DMS53 treated with DMSO at 0.1 percent for 48 hours (cell line): ENCODE results near the gene CNIH3.

Experiments used
- DNase-seq: peaks from one replicate; lab custom pipeline; 2025; ENCODE audit not compliant: unreplicated experiment; lab: John Stamatoyannopoulos, UW

Gene CNIH3

DNA sequence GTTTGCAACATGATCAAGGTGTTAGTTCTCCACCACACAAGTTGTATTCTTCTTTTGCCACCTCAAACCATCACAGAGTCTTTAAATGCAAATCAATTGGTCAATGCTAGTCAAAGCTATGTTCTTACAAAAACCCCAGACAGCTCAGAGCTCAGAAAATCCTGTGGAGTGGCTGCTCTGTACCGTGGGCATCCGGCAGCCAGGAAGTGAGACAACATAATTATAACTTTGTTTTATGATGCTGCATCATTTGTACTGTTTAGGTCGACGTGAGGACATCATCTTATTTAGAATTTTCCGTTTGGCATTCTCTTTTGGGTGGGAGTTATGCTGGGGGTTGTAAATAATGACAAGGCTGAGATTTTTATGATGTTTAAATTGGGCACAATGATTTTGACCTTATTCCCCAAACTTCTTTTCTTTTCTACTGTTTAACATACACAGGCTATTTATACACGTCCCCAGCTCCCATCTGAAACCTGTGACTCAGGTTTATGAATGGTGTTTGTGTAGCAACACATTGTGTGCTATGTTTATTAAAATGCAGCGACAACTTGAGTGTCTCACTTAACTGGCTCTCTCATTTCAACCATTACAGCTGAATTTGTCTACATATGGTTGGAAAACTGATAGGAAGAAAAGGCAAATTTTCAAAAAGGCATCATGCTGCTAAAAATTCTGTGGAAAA lies 124.0 kb downstream of the CNIH3 start:
- DNase-seq = no peak

DNA sequence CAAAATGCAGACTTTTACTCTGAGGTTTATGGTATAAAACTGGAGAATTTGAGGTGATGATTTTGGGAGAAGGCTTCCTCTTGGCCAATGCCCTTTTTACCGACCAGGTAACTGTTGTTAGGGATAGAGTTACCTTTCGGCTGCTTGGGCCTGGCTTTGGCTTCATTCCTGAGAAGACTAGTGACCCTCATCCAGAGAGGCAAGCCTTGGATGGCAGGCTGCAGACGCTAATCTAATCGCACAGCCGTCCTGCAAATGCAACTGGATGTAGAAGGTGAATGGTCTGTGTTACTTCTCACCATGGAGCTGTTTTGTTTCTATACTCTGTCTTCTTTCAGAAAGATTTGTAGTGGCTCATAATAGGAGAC lies 124.6 kb downstream of the CNIH3 start:
- DNase-seq = no peak

DNA sequence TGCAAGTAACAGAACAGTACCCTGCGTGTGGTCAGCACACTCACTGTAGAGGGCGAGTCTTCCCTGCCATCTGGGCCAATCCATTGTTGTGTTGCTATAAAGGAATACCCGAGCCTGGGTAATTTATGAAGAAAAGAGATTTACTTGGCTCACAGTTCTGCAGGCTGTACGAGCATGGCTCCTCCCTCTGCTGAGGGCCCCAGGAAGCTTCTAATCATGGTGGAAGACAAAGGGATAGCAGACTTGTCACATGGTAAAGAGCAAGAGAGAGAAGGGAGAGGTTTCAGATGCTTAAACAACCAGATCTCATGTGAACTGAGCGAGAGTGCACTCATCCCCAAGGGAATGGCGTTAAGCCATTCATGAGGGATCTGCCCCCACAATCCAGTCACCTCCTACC lies 126.2 kb downstream of the CNIH3 start:
- DNase-seq = no peak

DNA sequence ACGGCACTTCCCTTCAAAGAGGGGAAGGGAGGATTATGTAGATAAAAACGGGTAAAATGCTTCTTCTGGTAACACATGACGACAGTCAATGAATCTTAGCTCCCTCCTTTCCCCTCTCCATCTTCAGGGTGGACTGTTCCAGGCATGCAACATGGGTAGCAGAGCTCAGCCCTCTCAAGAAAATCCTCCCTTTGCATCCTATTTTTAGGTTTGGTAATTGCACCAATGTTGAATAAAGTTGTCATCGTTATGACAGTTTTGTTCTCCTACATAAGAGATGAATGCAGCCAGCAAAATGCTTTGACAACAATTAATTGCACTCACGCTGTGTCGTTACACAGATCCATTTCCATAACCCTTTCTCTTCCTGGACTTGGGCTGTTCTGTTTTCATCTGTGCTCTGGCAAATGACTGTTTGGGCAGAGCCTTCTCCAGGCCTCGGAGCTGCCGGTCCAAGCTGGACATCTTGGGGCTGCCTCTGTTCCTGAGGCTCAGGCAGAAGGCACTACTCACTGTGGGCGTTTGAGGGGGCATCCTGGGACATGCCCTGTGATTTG lies 127.6 kb downstream of the CNIH3 start:
- no peak for DNase-seq

DNA sequence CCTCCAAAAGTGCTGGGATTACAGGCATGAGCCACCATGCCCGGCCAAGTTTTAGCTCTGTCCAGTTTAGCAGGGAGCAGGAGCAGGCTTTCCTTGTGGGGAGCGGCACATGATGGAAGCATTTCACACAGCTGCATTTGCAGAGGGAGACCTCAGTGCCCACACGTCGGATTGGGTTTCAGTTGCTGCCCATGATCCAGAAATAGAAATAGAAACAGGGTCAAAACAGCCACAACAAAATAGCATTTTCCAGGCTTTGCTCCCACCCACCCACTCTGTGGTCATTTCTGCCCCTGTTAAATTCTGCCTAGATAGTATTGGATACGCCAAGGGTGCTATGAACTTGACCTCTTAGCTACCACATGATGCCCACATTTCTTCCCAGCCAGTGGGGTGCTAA lies 128.4 kb downstream of the CNIH3 start:
- DNase-seq = no peak

DNA sequence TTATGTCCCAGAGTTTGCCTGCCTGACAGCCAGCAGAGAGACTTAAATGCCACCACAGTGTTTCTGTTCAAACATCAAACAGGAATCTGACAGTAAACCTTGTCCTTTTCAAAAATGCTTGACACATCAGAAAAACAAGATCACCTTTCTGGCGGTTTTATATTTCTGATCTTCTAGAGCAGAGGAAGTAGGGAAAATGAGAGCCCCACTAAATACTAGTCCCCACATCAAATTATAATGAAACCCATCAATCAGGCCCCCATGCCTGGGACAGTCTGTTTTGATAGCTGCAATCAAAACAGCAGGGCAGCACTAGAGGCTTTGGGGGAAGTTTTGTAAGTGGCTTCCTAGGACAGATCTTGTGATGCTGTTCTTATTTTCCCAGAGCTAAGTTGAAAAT lies 129.3 kb downstream of the CNIH3 start:
- no peak for DNase-seq

DNA sequence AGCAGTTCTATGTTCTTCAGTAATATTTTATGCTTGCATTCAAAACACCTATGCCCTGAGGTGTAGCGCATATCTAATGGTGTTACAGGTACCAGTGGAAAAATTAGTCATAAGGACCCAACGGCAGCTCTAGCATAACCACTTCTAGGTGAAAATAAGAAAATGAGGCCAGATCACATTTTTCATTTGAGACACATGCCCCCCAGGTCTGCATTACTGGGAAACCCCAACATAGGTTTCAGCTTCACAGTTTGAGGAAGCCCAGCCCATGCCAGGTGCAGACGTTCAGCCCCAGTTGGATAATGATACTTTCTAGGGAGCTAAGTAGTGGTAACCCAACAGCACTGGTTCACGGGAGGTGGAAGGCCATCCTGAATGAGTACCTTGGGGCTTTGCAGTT lies 129.8 kb downstream of the CNIH3 start:
- no peak for DNase-seq

DNA sequence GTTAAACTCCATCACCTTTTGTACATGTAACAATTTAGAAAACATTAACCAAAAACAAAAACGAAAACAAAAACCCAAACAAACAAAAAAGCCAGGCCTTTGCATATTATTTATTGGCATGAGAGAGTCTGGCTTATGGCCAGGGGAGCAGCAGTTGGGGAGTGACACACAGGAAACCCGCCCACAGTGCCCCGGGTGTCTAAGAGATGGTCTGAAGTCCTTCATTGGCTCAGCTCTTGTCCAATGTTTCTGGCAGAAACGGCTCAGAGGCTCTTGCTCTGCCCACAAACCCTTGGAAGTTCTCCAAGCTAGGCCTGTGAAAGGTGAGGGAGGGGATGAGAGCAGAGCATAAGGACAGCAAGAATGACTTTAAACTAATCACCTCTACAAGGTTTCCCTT lies 131.5 kb downstream of the CNIH3 start:
- no peak for DNase-seq

DNA sequence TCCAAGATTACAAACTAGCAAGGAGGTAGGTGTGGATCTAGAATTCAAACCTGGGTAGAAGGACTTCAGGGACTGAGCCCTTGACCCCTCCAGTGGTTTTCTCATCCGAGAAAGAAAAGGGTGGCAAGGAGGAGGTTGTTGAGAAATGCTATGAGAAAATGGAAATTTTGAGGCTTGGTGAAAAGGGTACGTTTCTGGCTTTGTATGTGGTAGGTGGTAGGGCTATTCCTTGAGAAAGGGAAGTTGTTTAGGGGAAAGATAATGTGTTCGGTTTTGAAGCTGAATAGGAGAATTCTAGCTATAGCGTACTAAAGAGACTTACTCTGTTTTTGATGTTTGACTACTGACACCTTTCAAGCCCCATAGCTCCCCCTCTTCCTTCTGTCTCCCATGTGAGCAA lies 133.8 kb downstream of the CNIH3 start:
- DNase-seq = no peak

DNA sequence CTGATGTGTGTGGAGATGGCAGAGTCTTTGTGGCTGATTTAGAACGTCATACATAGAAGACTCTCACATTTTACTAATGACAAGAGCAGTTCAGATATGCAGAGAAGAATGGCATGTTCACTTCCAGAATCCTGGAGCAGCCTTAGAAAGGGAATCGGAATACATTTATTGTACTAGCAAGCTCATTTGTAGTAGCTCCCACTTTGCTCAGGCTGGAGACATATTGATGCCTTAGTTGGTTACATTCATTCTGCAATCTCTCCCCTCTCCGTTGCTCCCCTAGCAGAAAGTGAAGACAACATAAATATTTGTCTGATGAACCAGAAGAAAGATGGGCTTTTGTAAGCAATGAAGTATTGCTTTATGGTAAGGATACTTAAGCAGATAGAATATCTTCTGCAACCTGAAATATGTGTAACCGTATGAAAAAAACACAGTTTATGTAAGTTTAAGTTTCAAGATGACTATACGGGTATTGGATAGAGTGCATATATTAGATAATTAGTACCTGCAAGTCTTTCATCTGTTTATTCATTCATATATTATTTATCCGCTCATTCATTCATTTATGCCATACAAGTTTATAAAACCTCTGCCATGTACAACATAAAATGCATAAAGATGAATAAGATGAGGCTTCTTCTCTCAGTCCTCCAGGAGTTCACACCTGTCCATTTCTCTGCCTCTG lies 135.7 kb downstream of the CNIH3 start:
- no peak for DNase-seq

DNA sequence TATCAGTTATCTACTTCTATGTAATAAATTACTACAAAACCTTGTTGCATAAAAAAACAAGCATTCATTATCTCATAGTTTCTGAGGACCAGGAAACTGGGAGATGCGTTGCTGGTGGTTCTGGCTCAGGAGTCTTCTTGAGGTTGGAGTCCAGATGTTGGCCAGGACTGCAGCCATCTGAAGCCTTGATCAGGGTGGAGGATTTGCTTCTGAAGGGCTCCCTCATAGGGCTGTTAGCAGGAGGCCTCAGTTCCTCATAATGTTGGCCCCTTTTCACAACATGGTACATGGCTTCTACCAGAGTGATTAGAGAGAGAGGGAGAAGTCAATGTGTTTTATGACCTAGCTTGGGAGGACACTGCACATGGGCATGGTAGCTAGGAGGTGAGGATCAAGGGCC lies 137.4 kb downstream of the CNIH3 start:
- no peak for DNase-seq

DNA sequence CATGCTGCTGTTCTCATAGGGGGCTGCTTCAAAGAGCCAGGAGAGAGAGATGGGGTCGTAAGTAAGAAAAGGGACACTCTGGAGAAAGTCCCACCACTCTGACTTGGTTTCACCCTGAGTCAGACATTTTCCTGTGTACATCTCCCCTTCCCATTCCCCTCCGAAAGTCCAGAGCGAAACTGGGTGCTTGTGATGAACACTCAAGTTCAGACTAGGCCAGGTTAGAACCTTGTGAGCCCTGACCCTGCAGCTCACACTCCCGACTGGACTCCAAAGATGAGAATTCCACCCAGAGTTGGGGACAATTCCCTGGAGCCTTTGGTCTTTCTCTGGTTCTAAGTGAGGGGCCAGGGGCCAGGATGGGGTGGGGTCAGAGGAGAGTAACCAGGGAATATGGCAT lies 139.5 kb downstream of the CNIH3 start:
- no peak for DNase-seq

DNA sequence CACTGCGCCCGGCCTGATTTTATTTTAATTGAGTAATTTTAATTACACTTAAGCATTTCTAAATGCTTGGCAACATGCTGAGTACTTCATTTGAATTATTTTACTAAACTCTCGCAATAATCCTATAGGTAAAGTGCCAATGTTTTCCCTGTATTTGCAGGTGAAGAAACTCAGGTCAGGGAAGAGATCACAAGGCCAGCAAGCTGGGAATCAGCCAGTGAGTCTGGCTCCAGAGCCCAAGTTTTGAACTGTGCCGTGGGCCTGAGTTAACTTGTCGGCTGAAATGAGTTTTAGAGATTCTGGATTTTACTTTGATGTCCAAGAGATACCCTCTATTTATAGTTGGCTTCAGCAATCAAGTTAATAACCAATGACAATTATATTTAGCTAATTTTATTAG lies 141.4 kb downstream of the CNIH3 start:
- DNase-seq = no peak

DNA sequence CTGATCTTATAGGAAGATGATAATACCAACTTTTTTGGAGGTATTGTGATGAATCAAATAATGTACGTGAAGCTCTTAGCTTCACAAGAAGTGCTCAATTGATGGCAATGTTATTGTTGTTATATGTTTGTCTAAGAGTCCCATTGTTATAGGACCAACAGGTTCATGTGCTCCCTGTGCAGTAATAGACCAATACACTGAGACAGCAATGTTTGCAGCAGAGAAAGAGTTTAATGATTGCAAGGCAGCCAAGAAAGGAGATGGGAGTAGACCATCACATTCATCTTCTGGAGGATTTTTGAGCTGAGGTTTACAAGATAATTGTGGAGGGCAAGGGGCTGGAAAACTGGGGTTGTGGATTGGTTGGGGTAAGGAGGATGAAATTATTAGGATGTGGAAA lies 143.0 kb downstream of the CNIH3 start:
- DNase-seq = no peak

DNA sequence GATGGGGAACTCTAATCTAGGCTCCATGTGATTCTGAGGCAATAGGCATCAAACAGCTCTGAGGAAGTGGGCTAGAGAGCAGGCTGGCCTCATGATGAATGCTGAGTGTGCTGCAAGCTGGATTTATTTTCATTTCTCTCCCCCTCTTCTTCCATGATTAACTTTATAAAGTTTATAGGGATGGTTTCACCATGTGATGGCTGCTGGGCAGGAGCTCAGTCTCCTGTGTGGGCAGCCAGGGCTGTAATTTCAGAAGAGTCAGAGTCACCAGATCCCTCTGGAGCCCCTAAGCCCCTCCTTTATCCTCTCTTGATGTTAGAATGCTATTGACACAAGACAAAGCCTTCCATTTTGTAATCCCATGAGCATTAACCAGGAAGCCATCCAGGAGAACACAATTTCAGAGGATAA lies 143.6 kb downstream of the CNIH3 start:
- DNase-seq = no peak

DNA sequence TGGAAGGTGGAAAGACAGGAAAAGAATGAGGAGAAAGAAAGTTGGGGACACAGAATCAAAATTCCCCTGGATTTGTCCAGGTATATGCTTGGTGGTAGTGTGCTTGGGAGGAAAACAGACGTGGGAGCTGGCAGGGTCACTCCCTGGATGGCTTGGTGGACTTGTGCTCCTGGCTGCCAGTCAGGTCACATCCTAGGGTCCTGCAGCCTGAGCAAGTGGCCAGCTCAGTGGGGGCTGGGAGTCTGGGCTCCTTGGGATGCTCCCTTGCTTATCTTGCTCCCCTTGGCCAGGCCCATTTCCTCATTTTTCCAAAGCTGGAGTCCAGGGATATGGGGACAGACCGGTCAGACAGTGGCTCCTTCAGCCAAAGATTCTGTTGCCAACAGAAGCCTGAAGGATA lies 144.0 kb downstream of the CNIH3 start:
- no peak for DNase-seq

DNA sequence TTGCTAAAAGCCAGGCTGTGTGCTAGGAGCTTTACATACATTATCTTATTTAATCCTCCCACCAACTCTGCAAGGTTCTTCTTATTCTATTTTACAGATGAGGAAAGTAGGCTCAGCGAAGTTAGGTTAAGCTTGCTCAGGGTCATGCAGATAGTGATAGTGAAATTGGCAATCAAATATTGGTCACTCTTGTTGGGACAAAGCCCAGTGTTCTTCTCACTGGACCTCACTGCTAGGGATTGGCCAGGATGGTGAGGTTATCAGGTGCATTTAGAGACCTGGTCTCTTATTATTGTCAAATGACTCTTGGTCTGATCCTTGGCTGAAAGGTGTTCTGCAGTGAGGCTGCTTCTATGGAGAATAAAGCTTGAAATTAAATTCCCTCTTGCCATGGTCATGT lies 145.1 kb downstream of the CNIH3 start:
- DNase-seq = no peak

DNA sequence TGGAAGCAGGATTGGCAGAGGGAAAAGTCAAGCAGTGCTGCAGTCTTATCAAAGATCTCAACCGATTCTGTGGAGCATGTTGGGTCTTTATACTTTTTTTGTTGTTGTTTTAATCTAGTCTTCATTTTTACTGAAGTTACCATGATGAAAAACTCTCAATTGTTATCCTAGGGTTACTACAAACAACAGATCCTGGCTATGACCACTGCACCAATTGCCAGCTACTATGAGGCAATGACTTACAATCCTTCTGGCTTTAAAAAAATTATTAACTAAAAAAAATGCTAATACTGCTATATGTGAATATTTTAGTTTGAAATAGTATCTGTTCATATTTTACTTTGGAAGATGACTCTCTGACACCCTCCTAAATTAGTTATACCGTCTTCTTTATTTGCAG lies 145.9 kb downstream of the CNIH3 start:
- DNase-seq = no peak

DNA sequence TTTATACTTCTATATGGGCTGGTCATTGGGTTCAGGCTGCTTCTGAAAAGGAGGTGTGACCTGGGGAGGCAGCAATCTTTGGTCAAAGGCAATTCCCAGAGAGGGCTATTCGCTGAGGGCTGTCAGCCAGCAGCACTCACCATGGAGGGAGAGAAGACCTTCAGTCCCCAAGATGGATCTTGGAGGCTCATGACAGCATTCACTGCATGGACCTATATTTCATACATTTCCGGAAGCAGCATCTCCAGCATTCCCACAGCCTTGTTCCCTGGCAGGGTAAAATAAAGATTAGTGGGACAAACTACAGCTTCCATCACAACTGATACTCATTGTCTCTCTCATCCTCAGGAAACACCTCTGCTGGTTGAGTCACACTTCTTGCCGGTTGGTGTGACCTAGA lies 146.6 kb downstream of the CNIH3 start:
- no peak for DNase-seq

DNA sequence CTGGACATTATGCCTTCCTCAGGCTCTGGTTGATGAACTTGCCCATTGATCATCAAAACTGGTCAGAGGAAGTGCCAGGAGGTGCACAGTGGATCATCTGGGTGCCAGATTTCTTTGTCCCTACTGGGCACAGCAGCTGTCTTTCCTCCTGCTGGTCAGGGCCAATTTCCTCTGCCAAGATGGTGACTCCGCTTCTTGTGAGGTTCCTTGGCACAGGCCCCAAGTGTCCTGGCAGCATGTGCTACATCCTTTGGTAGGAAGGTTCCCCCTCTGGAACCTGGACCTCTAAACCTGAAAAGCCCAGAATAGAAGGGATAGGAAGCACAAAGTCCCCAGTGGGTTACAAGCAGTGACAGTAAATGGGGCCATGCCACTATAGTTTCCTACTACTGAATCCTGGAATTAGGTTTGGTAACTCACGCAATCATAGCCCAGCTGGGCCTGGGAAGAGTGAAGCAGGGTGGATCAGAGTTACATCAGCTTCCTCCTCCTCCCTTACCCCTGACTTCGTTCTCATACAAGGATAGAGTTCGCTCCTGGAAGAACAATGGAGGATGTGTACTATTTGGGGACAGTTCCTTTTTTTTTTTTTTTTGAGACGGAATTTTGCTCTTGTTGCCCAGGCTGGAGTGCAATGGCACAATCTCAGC lies 147.1 kb downstream of the CNIH3 start:
- no peak for DNase-seq

DNA sequence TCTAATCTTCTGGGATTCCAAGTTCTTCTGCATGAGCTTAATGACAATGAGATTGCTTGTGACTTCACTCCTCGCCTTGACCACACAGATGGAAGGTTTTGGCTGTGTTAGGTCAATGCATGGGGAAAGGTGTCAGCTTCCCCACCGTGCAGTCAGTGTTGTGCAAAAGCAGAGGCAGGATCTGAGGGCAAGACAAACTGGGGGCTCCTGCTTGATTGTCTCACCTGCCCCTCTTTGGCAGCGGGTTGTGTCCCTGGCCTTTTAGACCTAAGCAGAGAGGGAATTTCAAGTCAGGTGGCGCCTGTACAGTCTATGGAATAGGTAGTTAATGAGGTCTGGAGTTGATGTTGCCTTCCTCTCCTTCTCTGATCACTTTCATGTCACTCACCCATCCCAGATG lies 150.1 kb downstream of the CNIH3 start:
- no peak for DNase-seq

DNA sequence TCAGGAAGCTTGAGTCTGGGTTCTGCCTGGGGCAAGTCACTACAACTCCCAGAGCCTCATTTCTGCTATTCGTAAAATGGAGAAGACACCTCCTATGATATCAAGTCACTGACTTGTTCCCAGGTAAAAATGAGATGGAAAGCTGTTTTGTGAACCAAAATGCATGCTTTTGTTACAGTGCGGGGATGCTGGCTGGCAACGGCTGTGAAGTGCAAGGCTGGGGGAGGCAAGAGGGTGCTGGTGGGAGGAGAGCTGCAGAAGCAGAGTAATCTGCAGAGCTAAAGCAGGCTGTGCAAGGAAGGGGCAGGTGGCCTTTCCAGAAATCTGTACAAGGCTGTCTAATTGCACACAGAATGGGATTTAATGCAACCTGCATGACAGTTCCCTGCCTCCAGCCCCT lies 150.9 kb downstream of the CNIH3 start:
- DNase-seq = no peak
